HCT116 (cell line): ENCODE measurements around the gene POP4. TPM values are rescaled to one million over a fixed set of nuclear protein-coding genes. Genes with fewer than 3 reads are reported as not detected.

Experiments used
- ATAC-seq: fragments of 200-7000 bp; cut with Tn5 transposase; 2 replicates; pipeline ENCODE4 v1.9.1; 2020; ENCODE audit warnings: mild to moderate bottlenecking, moderate library complexity
- Bru-seq: library from RNA; stranded (reverse); fragments of 400-500 nt; gene quantifications from one replicate; lab custom pipeline; 2021; lab: Mats Ljungman, UMichigan
- BruChase-seq, 2 experiments: library from RNA; stranded (reverse); fragments of 400-500 nt; gene quantifications; one replicate each; lab custom pipeline; 2021; lab: Mats Ljungman, UMichigan
- BruUV-seq: library from RNA; stranded (reverse); fragments of 400-500 nt; replicated peaks from 2 replicates; lab custom pipeline; 2021; lab: Mats Ljungman, UMichigan
- CTCF ChIA-PET: fragments of 300-600 bp; sonication (Branson Sonifier 250); formaldehyde crosslinking; loops from one replicate; lab custom pipeline; 2021; ENCODE audit warnings: antibody characterized with exemption; lab: Charles Lee
- POLR2A ChIA-PET: fragments of 300-600, 350-600 bp; sonication (Branson Sonifier 250); formaldehyde crosslinking; loops from one replicate; lab custom pipeline; 2021; ENCODE audit warnings: antibody characterized with exemption; lab: Charles Lee
- RAD21 ChIA-PET, 2 experiments: fragments of 300-600 bp; sonication (Branson Sonifier 250); formaldehyde crosslinking; loops; one replicate each; lab custom pipeline; 2023; ENCODE audit warnings: low total read pairs in 2 of 2; ENCODE audit not compliant: uncharacterized antibody in 2 of 2, unreplicated experiment in 2 of 2, low non-redundant PET in 1 of 2; lab: Charles Lee
- DNase-seq: peaks from one replicate; pipeline ENCODE4 v3.0.0-alpha.2; 2010; ENCODE audit warnings: low read depth, low spot score
- H2AFZ ChIP-seq: fragments of 200-600 bp; shearing (Covaris generic), sonication (generic); 2 replicates; pipeline ENCODE4 v1.6.1; 2017; ENCODE audit warnings: low read depth, mixed run types, mixed read lengths, antibody characterized with exemption, low read length; ENCODE audit not compliant: poor library complexity, severe bottlenecking
- H3K27ac ChIP-seq: 2 replicates; pipeline ENCODE4 v1.5.1; 2012; ENCODE audit warnings: low read depth, low read length
- H3K27me3 ChIP-seq: fragments of 200-600 bp; sonication (generic); 2 replicates; pipeline ENCODE4 v1.6.1; 2016; ENCODE audit warnings: mixed run types, low read length, mixed read lengths; ENCODE audit not compliant: insufficient read depth
- H3K36me3 ChIP-seq, 2 experiments: fragments of 200-500 bp in 1 of 2; fragments of 200-600 bp in 1 of 2; sonication (Bioruptor generic) in 1 of 2; sonication (generic) in 1 of 2; 2 replicates each; pipeline versions ENCODE4 v1.5.1 to v1.6.1; 2014 to 2016; ENCODE audit warnings: low read length in 2 of 2, inconsistent platforms in 1 of 2, mixed read lengths in 1 of 2, mixed run types in 1 of 2; ENCODE audit not compliant: insufficient read depth in 2 of 2, control insufficient read depth in 1 of 2
- H3K4me1 ChIP-seq, 2 experiments: fragments of 200-600 bp in 1 of 2; sonication (generic) in 1 of 2; 2 replicates each; pipeline versions ENCODE4 v1.5.1 to v1.6.1; 2012 to 2017; ENCODE audit warnings: low read length in 2 of 2, inconsistent platforms in 1 of 2, mild to moderate bottlenecking in 1 of 2, mixed read lengths in 1 of 2, mixed run types in 1 of 2, moderate library complexity in 1 of 2; ENCODE audit not compliant: insufficient read depth in 2 of 2, control insufficient read depth in 1 of 2
- H3K4me2 ChIP-seq: fragments of 200-600 bp; sonication (generic); 2 replicates; pipeline ENCODE4 v1.6.1; 2017; ENCODE audit warnings: mixed run types, low read length, mixed read lengths
- H3K4me3 ChIP-seq, 2 experiments: fragments of 200-600 bp in 1 of 2; sonication (generic) in 1 of 2; replicated peaks in 1 of 2; 2 replicates each; pipeline ENCODE4 v1.5.1; 2011 to 2016; ENCODE audit warnings: low read length in 2 of 2, control low read depth in 1 of 2, low read depth in 1 of 2, mild to moderate bottlenecking in 1 of 2, mixed read lengths in 1 of 2, mixed run types in 1 of 2
- H3K79me2 ChIP-seq: fragments of 200-600 bp; sonication (generic); 2 replicates; pipeline ENCODE4 v1.6.1; 2017; ENCODE audit warnings: mild to moderate bottlenecking, mixed run types, low read length, moderate library complexity, mixed read lengths; ENCODE audit not compliant: insufficient read depth
- H3K9ac ChIP-seq: fragments of 200-600 bp; sonication (generic); 2 replicates; pipeline ENCODE4 v1.6.1; 2016; ENCODE audit warnings: low read length, mixed read lengths
- H3K9me2 ChIP-seq: fragments of 200-600 bp; sonication (generic), shearing (Covaris generic); 2 replicates; pipeline ENCODE4 v1.6.1; 2017; ENCODE audit warnings: mixed run types, mild to moderate bottlenecking, moderate library complexity; ENCODE audit not compliant: insufficient read depth
- H3K9me3 ChIP-seq, 2 experiments: fragments of 200-500 bp in 1 of 2; fragments of 200-600 bp in 1 of 2; sonication (Bioruptor generic) in 1 of 2; sonication (generic) in 1 of 2; 2 replicates each; pipeline ENCODE4 v1.6.1; 2014 to 2017; ENCODE audit warnings: low read length in 2 of 2, mixed read lengths in 2 of 2, inconsistent platforms in 1 of 2, low read depth in 1 of 2, mild to moderate bottlenecking in 1 of 2, mixed run types in 1 of 2, moderate library complexity in 1 of 2; ENCODE audit not compliant: control insufficient read depth in 1 of 2, insufficient read depth in 1 of 2
- H4K20me1 ChIP-seq: fragments of 200-600 bp; sonication (generic), shearing (Covaris generic); 2 replicates; pipeline ENCODE4 v1.6.1; 2017; ENCODE audit warnings: mixed run types, mild to moderate bottlenecking, moderate library complexity; ENCODE audit not compliant: insufficient read depth
- ATF3 ChIP-seq: IDR thresholded peaks from 2 replicates; pipeline ENCODE4 v1.6.1; 2012
- CBX3 ChIP-seq: IDR thresholded peaks from 2 replicates; pipeline ENCODE4 v1.6.1; 2012; ENCODE audit warnings: low read depth
- CEBPB ChIP-seq: IDR thresholded peaks from 2 replicates; pipeline ENCODE4 v1.6.1; 2012; ENCODE audit warnings: low read depth
- CTCF ChIP-seq, 3 experiments: fragments of 200-600 bp in 1 of 3; sonication (generic) in 1 of 3; IDR thresholded peaks in 2 of 3; conservative IDR thresholded peaks in 1 of 3; 2 replicates each; pipeline ENCODE4 v1.5.1; 2012 to 2017; ENCODE audit warnings: low read depth in 2 of 3, low read length in 2 of 3, antibody characterized with exemption in 1 of 3, borderline replicate concordance in 1 of 3, control low read depth in 1 of 3, mild to moderate bottlenecking in 1 of 3, mixed read lengths in 1 of 3, mixed run types in 1 of 3, moderate library complexity in 1 of 3; ENCODE audit not compliant: insufficient read depth in 1 of 3
- EGR1 ChIP-seq: IDR thresholded peaks from 2 replicates; pipeline ENCODE4 v1.6.1; 2012; ENCODE audit warnings: low read depth
- ELF1 ChIP-seq: IDR thresholded peaks from 2 replicates; pipeline ENCODE4 v1.6.1; 2012; ENCODE audit warnings: low read depth, borderline replicate concordance
- EZH2 ChIP-seq: fragments of 200-600 bp; sonication (generic); IDR thresholded peaks from 2 replicates; pipeline ENCODE4 v1.6.1; 2017; ENCODE audit warnings: antibody characterized with exemption, mixed run types
- EZH2phosphoT487 ChIP-seq: fragments of 200-600 bp; IDR thresholded peaks from 2 replicates; pipeline ENCODE4 v1.6.1; 2018; ENCODE audit warnings: antibody characterized with exemption, borderline replicate concordance
- POLR2A ChIP-seq: IDR thresholded peaks from 2 replicates; pipeline ENCODE4 v1.7.0; 2011; ENCODE audit warnings: borderline replicate concordance; ENCODE audit not compliant: insufficient read depth, insufficient read length; ENCODE audit errors: extremely low read depth
- POLR2AphosphoS5 ChIP-seq: IDR thresholded peaks from 2 replicates; pipeline ENCODE4 v1.6.1; 2011; ENCODE audit warnings: mild to moderate bottlenecking, low read depth, low read length, moderate library complexity
- RAD21 ChIP-seq: IDR thresholded peaks from 2 replicates; pipeline ENCODE4 v1.6.1; 2012; ENCODE audit warnings: low read depth, mild to moderate bottlenecking
- SIN3A ChIP-seq: IDR thresholded peaks from 2 replicates; pipeline ENCODE4 v1.6.1; 2012; ENCODE audit warnings: low read depth
- SRF ChIP-seq: IDR thresholded peaks from 2 replicates; pipeline ENCODE4 v1.6.1; 2012; ENCODE audit warnings: low read depth
- TCF7L2 ChIP-seq: IDR thresholded peaks from 2 replicates; pipeline ENCODE4 v1.7.0; 2011; ENCODE audit warnings: borderline replicate concordance, inconsistent platforms; ENCODE audit not compliant: insufficient read depth, insufficient read length; ENCODE audit errors: extremely low read depth
- ZFX ChIP-seq: fragments of 450-650 bp; IDR thresholded peaks from 2 replicates; pipeline ENCODE4 v1.6.1; 2017
- ZNF274 ChIP-seq: fragments of 200-500 bp; sonication (Bioruptor generic); IDR thresholded peaks from 2 replicates; pipeline ENCODE4 v1.6.1; 2014; ENCODE audit warnings: mild to moderate bottlenecking, low read depth, low read length, inconsistent platforms
- intact Hi-C: fragments of 100-400 bp; cut with micrococcal nuclease; formaldehyde crosslinking; loops from 2 replicates; pipeline ENCODE4 v1.10.0; 2022
- long read RNA-seq: library from polyadenylated mRNA; unstranded; transcript quantifications from one replicate; pipeline ENCODE4 v2.0.0, GENCODE V29; 2021; ENCODE audit not compliant: unreplicated experiment
- polyA plus RNA-seq: library from polyadenylated mRNA; unstranded; fragments of >200 nt; gene quantifications from 2 replicates; pipeline ENCODE4 v1.2.1, GENCODE V29; 2012; ENCODE audit warnings: missing spikeins
- total RNA-seq: library from RNA; stranded (reverse); gene quantifications from one replicate; pipeline ENCODE4 v1.2.1, GENCODE V29; 2021; ENCODE audit not compliant: unreplicated experiment
- TF ChIP-seq, protein P1 (sequence below): IDR thresholded peaks from 2 replicates; pipeline ENCODE4 v1.6.1; 2011; ENCODE audit warnings: mild to moderate bottlenecking, low read length, moderate library complexity; ENCODE audit not compliant: insufficient replicate concordance; ENCODE audit errors: extremely low read depth
- TF ChIP-seq, protein P2 (sequence below): IDR thresholded peaks from 2 replicates; pipeline ENCODE4 v1.6.1; 2012

The POP4 gene, protein sequence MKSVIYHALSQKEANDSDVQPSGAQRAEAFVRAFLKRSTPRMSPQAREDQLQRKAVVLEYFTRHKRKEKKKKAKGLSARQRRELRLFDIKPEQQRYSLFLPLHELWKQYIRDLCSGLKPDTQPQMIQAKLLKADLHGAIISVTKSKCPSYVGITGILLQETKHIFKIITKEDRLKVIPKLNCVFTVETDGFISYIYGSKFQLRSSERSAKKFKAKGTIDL
- total RNA-seq, result 61.2 TPM
- 39.9 and 59.0 TPM in 2 replicates for polyA plus RNA-seq
- Bru-seq, nascent RNA, result percentile 65 among the genes with signal in this experiment
- percentile 72 among the genes with signal in this experiment for BruChase-seq, experiment 1, labeled RNA remaining after a 6-hour chase
- BruChase-seq, experiment 2, labeled RNA remaining after a 2-hour chase, result percentile 62 among the genes with signal in this experiment
- long read RNA-seq, transcript POP4-202 (7 exons, 3,385 nt), result major isoform, 19 of 30 reads
- long read RNA-seq, partial matches to known transcripts, result 5 of 30 reads
- long read RNA-seq, other reads (novel, unspliced or antisense), result 6 of 30 reads

GRCh38 chr19:29605653-29606419 is at the start of gene POP4:
Gene POP4 (plus strand): TSS chr19:29606283. CDS start chr19:29606319, 36 bp downstream.
- RAD21 ChIA-PET, result interaction anchor here in 1 of 2 experiments (1.5 kb wide), 1 partner anchor 57 kb away, joined by 4 read pairs; no protein-coding TSS in a partner anchor
- H3K9ac ChIP-seq, result peak within 1 kb of the TSS; percentile 85
- TSS peak; percentile 89 for BruUV-seq
- no peaks in the 10 kb centered on the region for H4K20me1 ChIP-seq
- DNase-seq, result peak; percentile 91
- H3K4me3 ChIP-seq, result peak within 1 kb of the TSS; percentile 95 to 100
- CTCF ChIA-PET, result interaction anchor here (0.5 to 2.2 kb wide), 3 partner anchors 21 to 198 kb away, joined by 3 to 14 read pairs (median 3); no protein-coding TSS in a partner anchor
- no peaks in the 10 kb centered on the region for H3K27me3 ChIP-seq
- no peak within 1 kb of the TSS for H2AFZ ChIP-seq
- intact Hi-C loops, result loop anchor here (2.0 kb wide), 1 partner anchor 393 kb away; the partner anchor contains the start of gene UQCRFS1
- H3K79me2 ChIP-seq, result peaks cover 26% of the 10 kb centered on the region
- H3K27ac ChIP-seq, result peak within 1 kb of the TSS; percentile 81
- ATAC-seq, result peak; percentile 90
- no peaks in the 10 kb centered on the region; a peak in 1 of 4 replicates for H3K36me3 ChIP-seq
- H3K4me2 ChIP-seq, result peak within 1 kb of the TSS; percentile 75
- no peaks in the 10 kb centered on the region for H3K9me2 ChIP-seq
- POLR2A ChIA-PET, result interaction anchor here (0.9 to 1.5 kb wide), 3 partner anchors 22 to 109 kb away, joined by 3 to 5 read pairs (median 4); partner anchors contain the start of gene C19orf12
- H3K4me1 ChIP-seq, result peaks cover 4 to 10% of the 10 kb centered on the region in 2 experiments; a peak in 3 of 4 replicates
- no peaks in the 10 kb centered on the region for H3K9me3 ChIP-seq
- no peak for TF ChIP-seq EZH2
- no peak for TF ChIP-seq TCF7L2
- TF ChIP-seq, protein P1, sequence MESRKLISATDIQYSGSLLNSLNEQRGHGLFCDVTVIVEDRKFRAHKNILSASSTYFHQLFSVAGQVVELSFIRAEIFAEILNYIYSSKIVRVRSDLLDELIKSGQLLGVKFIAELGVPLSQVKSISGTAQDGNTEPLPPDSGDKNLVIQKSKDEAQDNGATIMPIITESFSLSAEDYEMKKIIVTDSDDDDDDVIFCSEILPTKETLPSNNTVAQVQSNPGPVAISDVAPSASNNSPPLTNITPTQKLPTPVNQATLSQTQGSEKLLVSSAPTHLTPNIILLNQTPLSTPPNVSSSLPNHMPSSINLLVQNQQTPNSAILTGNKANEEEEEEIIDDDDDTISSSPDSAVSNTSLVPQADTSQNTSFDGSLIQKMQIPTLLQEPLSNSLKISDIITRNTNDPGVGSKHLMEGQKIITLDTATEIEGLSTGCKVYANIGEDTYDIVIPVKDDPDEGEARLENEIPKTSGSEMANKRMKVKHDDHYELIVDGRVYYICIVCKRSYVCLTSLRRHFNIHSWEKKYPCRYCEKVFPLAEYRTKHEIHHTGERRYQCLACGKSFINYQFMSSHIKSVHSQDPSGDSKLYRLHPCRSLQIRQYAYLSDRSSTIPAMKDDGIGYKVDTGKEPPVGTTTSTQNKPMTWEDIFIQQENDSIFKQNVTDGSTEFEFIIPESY, result no peak
- no peak for TF ChIP-seq ATF3
- TF ChIP-seq POLR2A, result peak; percentile 93
- TF ChIP-seq RAD21, result no peak
- TF ChIP-seq POLR2AphosphoS5, result peak; percentile 96
- TF ChIP-seq EGR1, result peak; percentile 49; the same call in 1 of the 2 replicates
- TF ChIP-seq, protein P2, sequence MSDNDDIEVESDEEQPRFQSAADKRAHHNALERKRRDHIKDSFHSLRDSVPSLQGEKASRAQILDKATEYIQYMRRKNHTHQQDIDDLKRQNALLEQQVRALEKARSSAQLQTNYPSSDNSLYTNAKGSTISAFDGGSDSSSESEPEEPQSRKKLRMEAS, result no peak; the same call in 1 of the 2 replicates
- peak; percentile 95 for TF ChIP-seq ELF1
- no peak for TF ChIP-seq ZNF274
- peak; percentile 34; the same call in 1 of the 2 replicates for TF ChIP-seq ZFX
- no peak for TF ChIP-seq EZH2phosphoT487
- peak; percentile 71 for TF ChIP-seq SIN3A
- TF ChIP-seq SRF, result peak; percentile 98
- no peak for TF ChIP-seq CTCF (IDR thresholded peaks at IDR 0.05 in 2 of 3, conservative IDR thresholded peaks at IDR 0.05 in 1 of 3; ENCODE audit: borderline replicate concordance in 1 of 3, insufficient read depth in 1 of 3, low read depth in 2 of 3, low read length in 2 of 3)
- TF ChIP-seq CBX3, result no peak; the same call in 1 of the 2 replicates
- no peak for TF ChIP-seq CEBPB
